Measurements from ENCODE around the gene BCAS3.

- no peak for TF ChIP-seq CTCF (IDR thresholded peaks at IDR 0.05; ENCODE audit: low read length)
- TF ChIP-seq EZH2 (IDR thresholded peaks at IDR 0.05; ENCODE audit: borderline replicate concordance, low read length): no peak
Measured at GRCh38 chr17:61239327-61239726, 561.7 kb downstream of the BCAS3 start.

Measured in OCI-LY1 (cell line).